AG08396 (cell line): ENCODE data around the gene SPRR5.
A peak's percentile ranks its signal among the peaks of the same experiment; 100 is the strongest.

ENCODE experiments used
- DNase-seq: peaks from one replicate; pipeline ENCODE4 v3.0.0; 2012; ENCODE audit warnings: low spot score, mixed read lengths

The SPRR5 gene, protein sequence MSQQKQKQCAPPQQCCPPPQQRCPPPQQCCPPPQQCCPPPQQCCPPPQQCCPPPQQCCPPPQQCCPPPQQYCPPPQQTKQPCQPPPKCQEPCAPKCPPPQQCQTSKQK

GRCh38 chr1:152946651-152947256 is at the start of gene SPRR5:
SPRR5 (plus strand) TSS chr1:152947206; CDS start chr1:152948555, 1,349 bp downstream.
- DNase-seq = no peak

GRCh38 chr1:152899027-152899426 is 48.0 kb upstream of the SPRR5 start:
- DNase-seq = no peak

GRCh38 chr1:152899883-152900282 is 47.1 kb upstream of the SPRR5 start:
- no peak for DNase-seq

- DNase-seq = no peak
Observed at GRCh38 chr1:152901631-152902030, 45.4 kb upstream of the SPRR5 start.

GRCh38 chr1:152902636-152903035 is 44.4 kb upstream of the SPRR5 start:
- DNase-seq = no peak

DNA sequence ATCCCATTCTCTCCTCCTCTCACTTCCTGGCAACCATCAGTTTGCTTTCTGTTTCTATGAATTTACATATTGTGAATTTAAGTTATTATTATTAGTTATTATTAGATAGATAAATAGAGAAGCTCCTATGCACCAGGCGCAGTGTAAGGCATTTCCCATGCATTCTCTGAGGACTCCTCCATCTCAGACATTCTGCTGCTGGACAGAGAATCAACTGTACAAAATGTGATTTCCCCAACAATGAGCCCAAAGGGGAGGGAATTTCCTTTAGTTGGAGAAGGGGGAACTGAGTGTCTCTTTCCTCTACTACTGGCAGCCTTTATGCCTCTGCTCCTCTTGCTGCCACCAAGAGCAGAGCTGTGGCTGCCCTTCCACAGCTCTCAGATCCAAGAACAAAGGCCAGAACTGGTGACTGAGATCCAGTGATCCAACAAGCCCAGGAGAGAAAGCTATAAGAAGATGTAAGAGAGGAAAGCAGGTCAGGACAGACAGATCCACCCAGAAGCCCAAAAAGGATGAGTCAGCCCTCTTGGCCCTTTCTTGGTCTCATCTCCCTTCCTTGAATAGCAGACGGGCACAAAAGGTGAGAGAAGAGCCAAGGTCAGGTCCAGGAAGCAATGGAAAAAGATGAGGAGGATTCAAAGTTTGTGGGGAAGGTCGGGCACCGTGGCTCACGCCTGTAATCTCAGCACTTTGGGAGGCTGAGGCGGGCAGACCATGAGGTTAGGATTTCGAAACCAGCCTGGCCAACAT is 42.1 kb upstream of the SPRR5 start:
- no peak for DNase-seq

DNA sequence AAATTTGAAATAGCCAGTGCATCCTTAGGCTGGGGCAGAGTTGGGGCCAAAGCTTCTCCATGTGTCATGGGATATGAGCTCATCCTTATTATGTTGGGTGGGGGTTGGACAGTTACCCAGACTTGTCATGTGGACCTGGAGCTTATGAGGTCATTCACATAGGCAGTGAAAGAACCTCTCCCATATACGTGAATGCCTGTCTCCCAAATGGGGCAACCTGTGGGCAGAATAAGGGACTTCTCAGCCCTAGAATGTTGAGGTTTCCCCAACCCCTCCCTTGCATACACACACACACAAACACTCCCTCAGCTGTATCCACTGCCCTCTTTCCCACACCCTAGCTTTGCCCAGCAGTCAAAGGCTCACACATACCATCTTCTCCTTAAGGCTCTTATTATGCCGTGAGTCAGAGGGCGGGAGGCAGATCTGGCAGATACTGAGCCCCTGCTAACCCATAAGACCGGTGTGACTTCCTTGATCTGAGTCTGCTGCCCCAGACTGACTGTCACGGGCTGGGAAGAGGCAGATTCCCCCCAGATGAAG is 40.9 kb upstream of the SPRR5 start:
- peak; percentile 62 for DNase-seq

DNA sequence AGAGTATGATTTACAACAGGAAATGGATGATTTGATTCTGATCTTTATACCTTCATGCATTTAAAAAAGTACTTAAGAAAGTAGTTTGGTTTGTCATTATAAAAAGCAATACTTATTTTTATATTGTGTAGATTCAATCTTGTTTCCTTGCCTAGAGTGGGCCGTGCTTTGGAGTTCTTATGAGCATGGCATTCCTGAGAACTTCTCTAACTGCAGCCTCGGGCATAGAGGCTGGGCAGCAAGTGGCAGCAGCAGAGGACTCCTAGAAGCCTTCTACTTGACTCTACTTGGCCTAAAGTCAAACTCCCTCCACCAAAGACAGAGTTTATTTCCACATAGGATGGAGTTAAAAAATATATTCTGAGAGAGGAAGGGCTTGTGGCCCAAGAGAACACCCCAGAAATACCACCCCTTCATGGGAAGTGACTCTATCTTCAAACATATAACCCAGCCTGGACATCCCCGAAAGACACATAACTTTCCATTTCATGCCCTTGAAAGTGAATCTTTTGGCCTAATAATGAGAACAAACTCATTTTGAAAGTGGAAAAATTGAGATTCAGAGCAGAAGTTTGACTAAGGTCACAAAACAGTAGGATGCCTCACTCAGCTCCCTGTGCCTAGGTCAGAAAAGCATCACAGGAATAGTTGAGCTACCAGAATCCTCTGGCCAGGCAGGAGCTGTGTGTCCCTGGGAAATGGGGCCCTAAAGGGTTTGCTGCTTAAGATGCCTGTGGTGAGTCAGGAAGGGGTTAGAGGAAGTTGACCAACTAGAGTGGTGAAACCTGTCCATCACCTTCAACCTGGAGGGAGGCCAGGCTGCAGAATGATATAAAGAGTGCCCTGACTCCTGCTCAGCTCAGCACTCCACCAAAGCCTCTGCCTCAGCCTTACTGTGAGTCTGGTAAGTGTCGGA is 39.1 kb upstream of the SPRR5 start, which contains the start of gene IVL:
Gene IVL, plus strand, starts transcription at position 861 of the 916 bp plus-strand sequence. CDS start 1,252 bp downstream, outside the sequence.
- DNase-seq = no peak

- DNase-seq = no peak
Observed at GRCh38 chr1:152909206-152909605, 37.8 kb upstream of the SPRR5 start.

DNA sequence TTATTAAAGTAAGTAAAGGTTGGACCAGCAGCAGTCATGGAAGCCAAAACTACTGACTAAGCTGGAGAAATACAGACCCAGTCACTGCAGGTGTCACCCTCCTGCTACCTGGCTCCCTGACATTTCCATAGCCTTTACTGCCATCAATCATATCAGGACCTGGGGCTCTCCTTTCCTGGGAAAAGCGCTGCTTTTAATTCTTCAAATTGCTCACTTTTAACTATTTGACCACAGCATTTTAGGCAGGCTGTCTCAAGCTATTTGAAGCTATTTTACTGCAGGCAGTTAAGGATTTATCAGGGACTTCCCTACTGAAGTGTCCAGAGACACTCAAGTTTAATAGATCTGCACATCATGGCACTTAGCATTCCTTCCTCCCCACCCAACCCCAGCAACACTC is 34.5 kb upstream of the SPRR5 start:
- no peak for DNase-seq

GRCh38 chr1:152912900-152913299 is 34.1 kb upstream of the SPRR5 start:
- no peak for DNase-seq

DNA sequence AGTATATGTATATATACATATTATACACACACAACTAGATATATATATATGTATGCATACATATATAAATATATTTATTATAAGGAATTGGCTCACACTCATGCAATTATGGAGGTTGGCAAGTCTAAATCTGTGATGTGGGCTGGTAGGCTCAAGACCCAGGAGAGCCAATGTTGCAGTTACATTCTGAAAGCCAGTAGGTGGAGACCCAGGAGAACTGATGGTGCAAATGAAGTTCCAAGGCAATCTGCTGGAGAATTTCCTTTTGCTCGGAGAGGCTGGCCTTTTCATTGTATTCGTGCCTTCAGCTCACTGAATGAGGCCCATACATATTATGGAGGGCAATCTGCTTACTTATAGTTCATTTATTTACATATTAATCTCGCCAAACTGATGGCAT is 29.2 kb upstream of the SPRR5 start:
- no peak for DNase-seq

DNA sequence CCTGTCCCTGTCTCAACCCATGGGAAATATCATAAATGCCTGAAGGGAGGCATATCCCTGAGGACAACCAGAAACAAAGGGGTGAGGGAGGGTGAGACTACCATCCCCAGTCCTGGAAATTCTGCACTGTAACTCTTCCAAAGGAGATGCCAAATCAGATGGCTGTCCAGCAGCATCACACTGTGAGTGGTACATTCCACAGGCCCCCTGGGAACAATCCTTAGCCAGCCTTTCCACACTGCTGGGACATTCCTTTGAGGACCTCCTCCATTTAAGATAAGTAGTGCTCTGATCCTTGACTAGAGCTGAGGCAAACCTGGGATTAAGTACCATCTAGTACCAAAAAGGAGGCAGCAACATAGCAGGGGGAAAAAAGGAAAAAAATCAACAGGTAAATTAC is 27.9 kb upstream of the SPRR5 start:
- no peak for DNase-seq

GRCh38 chr1:152924191-152924590 is 22.8 kb upstream of the SPRR5 start:
- no peak for DNase-seq

- DNase-seq = peak; percentile 52
Observed at GRCh38 chr1:152926091-152926490, 20.9 kb upstream of the SPRR5 start.

- DNase-seq = no peak
Observed at GRCh38 chr1:152928671-152929070, 18.3 kb upstream of the SPRR5 start.

- no peak for DNase-seq
Observed at GRCh38 chr1:152932170-152932811, 14.7 kb upstream of the SPRR5 start.

DNA sequence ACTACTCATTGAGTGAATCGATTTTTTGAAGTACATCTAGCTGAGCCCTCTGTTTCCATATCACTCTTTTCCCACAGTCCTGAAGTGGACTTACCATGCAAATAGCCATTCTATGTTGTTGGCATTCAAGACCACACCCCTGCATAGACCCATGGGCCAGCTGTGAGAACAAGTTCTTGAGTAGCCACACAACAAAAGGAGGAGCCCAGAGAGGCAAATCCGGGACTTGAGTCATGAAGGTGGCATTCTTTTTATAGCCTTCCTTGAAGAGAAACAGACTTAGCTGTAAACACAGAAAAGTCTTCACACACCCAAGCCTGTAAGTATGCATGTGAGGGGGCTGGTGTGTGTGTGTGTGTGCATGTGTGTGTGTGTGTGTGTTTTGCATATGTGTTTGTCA is 13.8 kb upstream of the SPRR5 start:
- no peak for DNase-seq

- no peak for DNase-seq
Observed at GRCh38 chr1:152940614-152941013, 6.4 kb upstream of the SPRR5 start.

DNA sequence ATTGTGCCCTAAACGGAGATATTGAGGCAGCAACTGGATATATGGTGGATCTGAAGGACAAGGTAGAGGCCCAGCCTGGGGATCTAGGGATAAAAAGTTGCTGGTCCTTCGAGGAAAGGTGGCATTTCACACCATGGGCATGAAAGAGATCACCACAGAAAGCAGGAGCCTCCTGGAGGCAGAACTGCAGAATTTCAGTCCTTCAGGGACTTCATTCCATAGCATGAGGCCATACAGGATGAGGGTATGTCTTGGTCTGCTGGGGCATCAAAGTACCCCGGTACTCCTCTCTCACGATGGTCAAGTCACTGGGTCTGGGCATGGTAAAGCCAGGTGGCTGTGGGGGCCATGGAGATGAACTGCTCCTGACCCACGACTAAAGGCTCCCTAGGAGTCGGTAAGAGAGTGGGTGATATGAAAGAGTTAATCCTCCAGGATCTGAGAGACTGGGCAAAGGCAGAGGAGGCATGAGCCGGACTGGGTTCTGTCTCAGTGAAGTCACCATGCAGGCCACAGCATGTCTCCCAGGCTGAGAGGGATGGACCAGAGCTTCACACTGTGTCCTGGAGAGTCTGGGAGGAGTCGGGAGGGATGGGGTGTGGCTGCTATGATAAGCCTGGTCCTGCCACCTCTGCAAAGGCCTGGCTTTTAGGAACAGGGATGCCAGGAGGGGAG is 5.8 kb upstream of the SPRR5 start:
- DNase-seq = no peak

GRCh38 chr1:152942161-152942560 is 4.8 kb upstream of the SPRR5 start:
- no peak for DNase-seq
